ENCODE results near the gene SMPD1.

- TF ChIP-seq CTCF (conservative IDR thresholded peaks at IDR 0.05 in 1 of 2, IDR thresholded peaks at IDR 0.05 in 1 of 2; ENCODE audit: low read depth in 1 of 2, low read length in 2 of 2), result peak; percentile 76 to 92
- no peak for TF ChIP-seq EZH2 (IDR thresholded peaks at IDR 0.05; ENCODE audit: low read length, missing control alignments)
These were observed 53.2 kb downstream of the SMPD1 start for GRCh38 chr11:6443269-6444003.
